Measurements from ENCODE around the gene LSM11.

Gene LSM11

DNA sequence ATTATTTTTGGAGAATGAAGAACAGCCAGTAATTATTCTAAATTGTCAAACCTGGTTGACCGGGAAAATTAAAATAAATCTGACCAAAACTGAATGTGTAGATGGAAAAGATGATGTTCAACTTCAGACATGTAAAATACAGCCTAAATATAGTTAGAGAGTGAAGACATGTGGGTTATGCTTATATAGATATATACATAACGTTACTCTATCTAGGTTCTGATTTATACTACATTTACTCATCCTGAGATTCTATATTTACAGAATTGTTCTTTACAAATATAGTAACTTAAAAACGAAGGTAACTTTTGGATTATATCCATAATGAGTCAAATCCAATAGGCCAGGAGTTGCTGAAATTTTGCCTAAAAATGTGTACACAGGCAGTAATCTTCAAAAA, 33.1 kb upstream of the LSM11 start:
- H3K27ac ChIP-seq = peak overlapping the region; percentile 58
- DNase-seq = no peak
- no peak for TF ChIP-seq CTCF (IDR thresholded peaks at IDR 0.05; ENCODE audit: low read depth, low read length, missing control alignments)
- H3K4me3 ChIP-seq (ENCODE audit: low read depth, low read length) = no peak overlapping the region
- no peaks in the 10 kb centered on the region for H3K27me3 ChIP-seq (replicated peaks)
- H3K36me3 ChIP-seq (replicated peaks) = no peaks in the 10 kb centered on the region
- in situ Hi-C loops (cut with HindIII; ENCODE audit: low pct_ligation_motif_present, low sequenced_read_pairs) = no loop called here

DNA sequence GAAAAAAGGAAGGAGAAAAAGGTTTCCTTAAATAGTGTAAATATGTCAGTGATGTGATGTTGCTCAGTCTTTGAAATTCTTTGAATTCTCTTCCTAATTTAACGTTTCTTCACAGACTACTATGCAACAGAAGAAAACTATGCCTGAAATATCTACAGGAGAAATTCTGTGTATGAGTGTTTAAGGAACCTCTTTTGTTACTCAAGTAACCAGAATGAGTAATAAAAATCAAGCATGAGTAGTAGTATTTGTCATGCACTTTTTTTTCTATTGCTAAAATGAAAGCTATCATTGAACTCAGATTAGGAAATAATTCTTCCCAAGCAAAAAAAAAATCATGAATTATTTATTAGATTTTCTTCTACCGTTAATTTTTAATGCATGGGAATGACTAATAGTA, 32.6 kb upstream of the LSM11 start:
- in situ Hi-C loops (cut with HindIII; ENCODE audit: low pct_ligation_motif_present, low sequenced_read_pairs) = no loop called here
- no peaks in the 10 kb centered on the region for H3K27me3 ChIP-seq (replicated peaks)
- no peaks in the 10 kb centered on the region for H3K36me3 ChIP-seq (replicated peaks)
- no peak for DNase-seq
- no peak for TF ChIP-seq CTCF (IDR thresholded peaks at IDR 0.05; ENCODE audit: low read depth, low read length, missing control alignments)
- no peak overlapping the region for H3K4me3 ChIP-seq (ENCODE audit: low read depth, low read length)
- H3K27ac ChIP-seq = peak overlapping the region; percentile 58

DNA sequence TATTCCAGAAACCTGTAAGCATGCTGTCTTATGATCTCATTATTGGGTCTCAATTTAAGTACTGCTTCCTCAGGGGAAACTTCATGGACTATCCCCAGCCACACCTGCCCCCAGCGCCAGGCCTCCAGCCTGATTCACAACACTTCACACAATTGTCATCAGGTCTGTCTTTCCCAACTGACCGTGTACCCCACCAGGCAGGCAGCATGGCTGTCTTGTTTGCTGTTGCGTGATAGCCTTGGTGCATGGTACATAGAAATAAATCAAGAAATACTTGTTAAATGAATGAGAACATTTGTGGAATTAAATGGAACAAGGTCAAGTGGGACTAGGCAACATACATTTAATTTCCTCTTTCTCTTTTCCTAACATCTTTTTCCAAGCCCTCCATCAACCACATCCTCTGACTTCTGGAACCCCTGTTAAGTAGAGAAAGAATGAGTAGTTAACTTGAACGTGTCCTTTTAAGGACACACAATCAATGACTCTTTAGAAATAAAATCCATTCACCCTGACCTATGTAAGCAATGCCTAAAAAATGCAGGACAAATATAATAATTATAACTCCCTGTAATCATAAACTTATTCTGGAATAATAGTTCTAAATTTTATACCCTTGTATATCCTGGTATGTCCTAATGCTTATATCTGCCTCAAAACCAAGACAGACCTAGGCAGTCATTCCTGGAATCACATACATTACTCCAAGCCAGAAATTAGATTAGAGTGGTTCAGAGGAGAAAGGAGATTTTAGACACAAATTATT, 29.5 kb upstream of the LSM11 start:
- no peak overlapping the region for H3K27ac ChIP-seq
- H3K36me3 ChIP-seq (replicated peaks) = no peaks in the 10 kb centered on the region
- no peak for DNase-seq
- TF ChIP-seq CTCF (IDR thresholded peaks at IDR 0.05; ENCODE audit: low read depth, low read length, missing control alignments) = no peak
- in situ Hi-C loops (cut with HindIII; ENCODE audit: low pct_ligation_motif_present, low sequenced_read_pairs) = no loop called here
- H3K4me3 ChIP-seq (ENCODE audit: low read depth, low read length) = no peak overlapping the region
- no peaks in the 10 kb centered on the region for H3K27me3 ChIP-seq (replicated peaks)

- no peak overlapping the region for H3K27ac ChIP-seq
- no peak for TF ChIP-seq CTCF (IDR thresholded peaks at IDR 0.05; ENCODE audit: low read depth, low read length, missing control alignments)
- no peak for DNase-seq
- H3K4me3 ChIP-seq (ENCODE audit: low read depth, low read length) = no peak overlapping the region
- no peaks in the 10 kb centered on the region for H3K36me3 ChIP-seq (replicated peaks)
- H3K27me3 ChIP-seq (replicated peaks) = no peaks in the 10 kb centered on the region
- in situ Hi-C loops (cut with HindIII; ENCODE audit: low pct_ligation_motif_present, low sequenced_read_pairs) = no loop called here
These were observed 29.0 kb upstream of the LSM11 start for GRCh38 chr5:157714596-157714864.

DNA sequence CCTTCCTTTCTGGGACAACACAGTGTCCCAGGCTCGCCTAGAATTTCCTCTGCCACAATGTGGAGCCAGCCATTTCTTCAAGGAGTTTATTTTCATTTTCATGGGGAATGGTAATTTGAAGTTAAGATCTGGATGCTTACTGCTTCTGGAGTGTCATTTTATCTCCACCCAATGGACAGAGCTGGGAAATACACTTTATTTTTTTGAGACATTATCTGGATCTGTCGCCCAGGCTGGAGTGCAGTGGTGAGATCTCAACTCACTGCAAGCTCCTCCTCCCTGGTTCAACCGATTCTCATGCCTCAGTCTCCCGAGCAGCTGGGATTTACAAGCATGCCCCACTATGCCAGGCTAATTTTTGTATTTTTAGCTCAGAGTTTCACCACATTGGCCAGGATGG, 25.0 kb upstream of the LSM11 start:
- no peak overlapping the region for H3K27ac ChIP-seq
- peak; percentile 68 for DNase-seq
- in situ Hi-C loops (cut with HindIII; ENCODE audit: low pct_ligation_motif_present, low sequenced_read_pairs) = no loop called here

More for the DNA sequence above, 25.0 kb upstream of the LSM11 start:
- no peaks in the 10 kb centered on the region for H3K27me3 ChIP-seq (replicated peaks)
- TF ChIP-seq CTCF (IDR thresholded peaks at IDR 0.05; ENCODE audit: low read depth, low read length, missing control alignments) = peak; percentile 59
- no peak overlapping the region for H3K4me3 ChIP-seq (ENCODE audit: low read depth, low read length)
- H3K36me3 ChIP-seq (replicated peaks) = no peaks in the 10 kb centered on the region

All from brain microvascular endothelial cell (primary cell).